GM12891 (cell line): ENCODE data around the gene ZMIZ1.

Experiments used
- DNase-seq: peaks from one replicate; pipeline ENCODE4 v3.0.0; 2011; ENCODE audit warnings: low spot score; ENCODE audit not compliant: insufficient read length
- FAIRE-seq: peaks from 2 replicates; lab custom pipeline; 2011; peaks lifted over from hg19 to GRCh38; lab: Jason Lieb, UNC
- PAX5 ChIP-seq: IDR thresholded peaks from 2 replicates; pipeline ENCODE4 v1.6.1; 2011; ENCODE audit warnings: low read length, moderate library complexity, mild to moderate bottlenecking; ENCODE audit not compliant: insufficient read depth, severe bottlenecking
- POLR2A ChIP-seq: IDR thresholded peaks from 2 replicates; pipeline ENCODE4 v1.6.1; 2011; ENCODE audit warnings: low read depth, low read length, control low read depth
- POLR2AphosphoS5 ChIP-seq: IDR thresholded peaks from 2 replicates; pipeline ENCODE4 v1.6.1; 2011; ENCODE audit warnings: low read depth, low read length, control low read depth
- POU2F2 ChIP-seq: IDR thresholded peaks from 2 replicates; pipeline ENCODE4 v1.6.1; 2011; ENCODE audit warnings: low read depth, mild to moderate bottlenecking, control low read depth, low read length, moderate library complexity
- SPI1 ChIP-seq: IDR thresholded peaks from 2 replicates; pipeline ENCODE4 v1.6.1; 2011; ENCODE audit warnings: low read depth, low read length, control low read depth
- TAF1 ChIP-seq: IDR thresholded peaks from 2 replicates; pipeline ENCODE4 v1.6.1; 2011; ENCODE audit warnings: low read depth, low read length, control low read depth

ZMIZ1 gene

DNA sequence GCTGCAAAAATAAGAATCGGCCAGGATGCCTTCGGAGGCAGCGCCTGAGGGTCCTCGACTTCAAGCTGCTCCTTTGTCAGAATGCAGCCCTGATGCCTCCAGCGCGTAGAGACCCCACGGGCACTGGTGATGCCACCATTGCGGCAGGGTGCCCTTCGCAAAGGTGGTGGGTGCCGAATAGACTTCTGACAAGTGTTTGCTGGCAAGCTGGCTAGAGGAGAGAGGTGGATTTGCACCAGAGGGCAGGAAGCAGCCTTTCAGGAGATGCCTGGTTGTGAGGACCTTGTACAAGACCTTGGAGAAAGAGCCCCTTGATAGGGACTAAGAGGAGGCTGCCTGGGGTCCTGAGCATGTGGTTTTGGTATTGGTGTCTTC, 175.3 kb downstream of the ZMIZ1 start:
- DNase-seq (no peak), FAIRE-seq (no peak)
- TF ChIP-seq PAX5: no peak

GRCh38 chr10:79244841-79245504, 176.2 kb downstream of the ZMIZ1 start:
- FAIRE-seq: peak; percentile 81
- peak; percentile 73; the same call in 1 of the 2 replicates for TF ChIP-seq POLR2A
- TF ChIP-seq POU2F2: no peak
- TF ChIP-seq SPI1: no peak
- no peak for TF ChIP-seq PAX5
- TF ChIP-seq POLR2AphosphoS5: no peak
- TF ChIP-seq TAF1: 0 out of 2 replicates have a peak, but pooled peaks have one; percentile 21
- DNase-seq: no peak

DNA sequence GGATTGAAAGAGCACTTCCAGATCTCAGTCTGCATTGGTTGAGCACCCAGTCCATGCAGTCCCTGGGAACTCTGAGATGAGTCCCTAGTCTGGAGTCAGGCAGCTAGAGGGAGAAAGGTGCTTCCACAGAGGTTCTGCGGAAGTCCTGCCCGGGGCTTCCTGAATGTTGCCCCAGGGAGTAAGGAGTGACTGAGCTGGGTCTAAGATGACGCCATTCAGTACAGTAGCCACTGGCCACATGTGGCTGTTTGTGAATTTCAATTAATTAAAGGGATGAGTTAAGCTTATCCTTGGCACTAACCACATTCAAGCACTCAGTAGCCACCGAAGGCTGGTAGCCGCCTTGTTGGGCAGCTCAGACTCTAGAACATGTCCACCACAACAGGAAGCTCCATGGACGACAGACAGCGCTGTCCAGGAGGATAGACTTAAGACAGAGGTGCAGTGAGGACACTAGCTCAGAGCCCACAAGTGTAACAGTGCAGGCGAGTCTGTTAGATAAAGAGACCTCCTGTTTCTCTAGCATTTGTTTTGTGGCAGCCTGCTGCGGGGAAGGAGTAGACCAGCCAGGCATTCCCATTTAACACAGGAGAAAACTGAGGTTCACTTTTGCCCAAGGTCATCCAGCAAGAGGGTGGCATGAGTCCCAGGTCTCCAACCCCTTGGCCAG, 176.9 kb downstream of the ZMIZ1 start:
- FAIRE-seq (peak; percentile 40), DNase-seq (no peak)
- TF ChIP-seq PAX5: no peak
- TF ChIP-seq TAF1: no peak
- TF ChIP-seq POLR2A: no peak
- TF ChIP-seq POU2F2: no peak
- no peak for TF ChIP-seq SPI1
- no peak for TF ChIP-seq POLR2AphosphoS5

DNA sequence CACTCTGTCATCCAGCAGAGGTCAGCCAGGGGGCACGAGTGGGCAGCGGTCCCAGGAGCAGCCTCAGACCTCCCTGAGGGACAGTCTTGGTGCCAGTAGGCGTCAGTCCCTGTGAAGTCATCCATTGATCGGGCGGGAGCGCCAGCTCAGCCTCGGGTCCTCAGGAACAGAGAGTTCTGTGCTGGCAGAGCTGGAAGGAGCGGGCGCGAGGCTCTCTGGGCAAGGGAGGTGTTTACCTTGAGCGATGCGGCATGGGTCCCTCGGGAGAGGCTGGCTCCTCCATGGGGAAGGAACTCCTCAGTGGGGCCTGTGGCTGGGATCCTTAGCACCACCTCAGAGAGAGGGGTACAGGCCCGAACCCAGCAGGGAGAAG, 177.4 kb downstream of the ZMIZ1 start:
- TF ChIP-seq SPI1: no peak
- FAIRE-seq (no peak), DNase-seq (no peak)

- no peak for TF ChIP-seq POLR2AphosphoS5
- no peak for TF ChIP-seq TAF1
- no peak for TF ChIP-seq POU2F2
- TF ChIP-seq PAX5: no peak
- TF ChIP-seq POLR2A: no peak
- no peak for TF ChIP-seq SPI1
- no peak for FAIRE-seq
- no peak for DNase-seq
Measured at GRCh38 chr10:79246606-79247275, 178.0 kb downstream of the ZMIZ1 start.

GRCh38 chr10:79247373-79248137, 178.8 kb downstream of the ZMIZ1 start:
- peak; percentile 72 for FAIRE-seq

DNA sequence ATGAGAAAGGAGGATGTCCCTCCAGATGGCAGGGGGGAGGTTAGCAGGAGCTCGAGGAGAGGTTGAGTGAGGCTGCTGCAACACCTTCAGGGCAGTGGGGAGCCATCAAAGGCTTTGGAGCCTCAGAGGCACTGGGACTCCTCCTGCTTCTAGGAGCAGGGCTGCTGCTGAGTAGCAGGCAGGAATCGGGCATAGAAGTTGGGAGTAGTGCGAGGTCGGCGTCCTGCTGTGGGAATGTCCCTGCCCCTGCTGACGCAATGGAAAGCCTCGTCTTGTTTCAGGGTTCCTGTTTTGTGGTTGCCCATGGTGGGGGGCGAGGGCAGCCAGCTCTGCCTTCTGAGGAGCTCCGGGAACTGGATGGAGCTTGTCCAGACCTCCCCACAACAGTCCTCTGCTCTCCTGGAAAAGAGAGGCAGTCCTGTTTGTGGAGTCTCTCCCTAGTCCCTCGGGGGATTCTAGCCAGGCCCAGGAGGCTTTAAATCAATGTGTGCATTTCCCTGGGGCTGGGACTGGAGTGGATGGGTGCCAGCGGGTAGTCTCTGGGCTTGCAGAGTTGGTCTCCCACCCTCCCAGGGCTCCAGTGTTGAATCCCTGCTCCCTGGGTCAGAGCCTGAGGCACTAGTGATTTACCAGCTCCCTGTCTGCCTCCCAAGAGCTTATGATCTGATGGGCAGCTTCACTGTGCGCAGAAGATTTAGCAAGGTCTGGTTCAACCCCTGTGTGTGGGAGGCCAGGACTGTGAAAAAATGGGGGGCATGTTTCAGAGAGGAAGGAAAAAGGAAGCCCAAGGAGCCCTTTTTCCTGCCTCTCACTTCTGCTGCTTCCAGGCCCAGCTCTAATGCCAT, 179.8 kb downstream of the ZMIZ1 start:
- DNase-seq (no peak), FAIRE-seq (peak; percentile 89)
- TF ChIP-seq SPI1 (peak; percentile 93), POU2F2 (no peak)

More at GRCh38 chr10:79247373-79248137, 178.8 kb downstream of the ZMIZ1 start:
- TF ChIP-seq POLR2A: no peak
- TF ChIP-seq SPI1: peak; percentile 75
- no peak for DNase-seq

DNA sequence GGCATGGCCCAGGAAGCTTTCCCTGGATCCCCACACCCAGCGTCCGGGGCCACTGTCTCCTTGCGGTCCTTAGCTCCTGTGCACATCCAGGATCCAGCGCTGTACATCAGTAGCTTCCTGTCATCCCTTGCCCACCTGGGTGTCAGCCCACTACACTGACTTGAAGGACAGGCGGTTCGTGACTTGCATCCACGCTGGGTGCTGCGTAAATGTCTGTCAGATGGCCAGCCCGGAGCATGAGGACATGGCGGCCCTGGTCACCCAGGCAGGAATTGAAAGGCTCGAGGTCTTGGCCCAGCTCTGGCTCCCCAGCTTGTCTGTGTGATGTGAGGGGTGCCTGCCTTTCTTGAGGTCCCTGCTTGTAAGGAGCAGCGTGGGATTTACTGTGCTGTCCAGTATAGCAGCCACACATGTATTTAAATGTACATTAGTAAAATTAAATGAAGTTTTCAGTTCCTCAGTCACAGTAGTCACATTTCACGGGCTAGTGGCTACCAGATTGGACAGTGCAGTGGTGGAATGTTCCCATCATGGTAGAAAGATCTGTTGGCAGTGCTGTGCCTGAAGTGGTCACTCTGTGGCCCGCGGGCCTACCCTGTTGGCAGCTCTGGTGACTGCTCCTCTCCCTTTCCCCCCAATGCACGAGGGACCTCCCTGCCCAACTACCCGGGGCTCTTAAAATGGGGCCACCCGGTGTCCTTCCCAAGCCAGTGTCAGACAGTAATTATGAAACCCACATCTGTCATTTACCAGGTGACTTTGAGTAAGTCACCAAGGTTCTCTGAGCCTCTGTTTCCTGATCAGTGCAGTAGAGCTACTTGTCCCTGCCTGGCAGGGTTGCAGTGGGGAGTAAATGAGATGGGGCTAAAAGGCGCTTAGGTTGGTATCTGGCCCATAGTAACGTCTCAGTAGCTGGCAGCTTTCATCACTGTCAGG, 180.7 kb downstream of the ZMIZ1 start:
- DNase-seq: no peak
- peak; percentile 62; the same call in 1 of the 2 replicates for TF ChIP-seq POLR2A
- peak; percentile 55; the same call in 1 of the 2 replicates for TF ChIP-seq TAF1
- peak; percentile 67 for TF ChIP-seq PAX5
- peak; percentile 36 for TF ChIP-seq POU2F2
- peak; percentile 62; the same call in 1 of the 2 replicates for TF ChIP-seq POLR2AphosphoS5
- peak; percentile 96 for TF ChIP-seq SPI1
- FAIRE-seq: peak; percentile 95
